GM19239 (cell line): ENCODE results near the gene CA9.

Experiments used
- DNase-seq: peaks from one replicate; pipeline ENCODE4 v3.0.0; 2011; ENCODE audit warnings: low spot score; ENCODE audit not compliant: insufficient read length
- FAIRE-seq: peaks from 2 replicates; lab custom pipeline; 2011; peaks lifted over from hg19 to GRCh38; lab: Jason Lieb, UNC

The CA9 gene

GRCh38 chr9:35669331-35670145, 4.2 kb upstream of the CA9 start:
- DNase-seq (no peak), FAIRE-seq (no peak)

GRCh38 chr9:35674025-35674361, 265 bp downstream of the CA9 start:
- DNase-seq (no peak), FAIRE-seq (no peak)

GRCh38 chr9:35675204-35675603, 1.5 kb downstream of the CA9 start:
- DNase-seq (no peak), FAIRE-seq (no peak)

- no peak for DNase-seq
- no peak for FAIRE-seq
Measured at GRCh38 chr9:35675732-35676392, 2.1 kb downstream of the CA9 start.

- FAIRE-seq (no peak), DNase-seq (no peak)
Measured at GRCh38 chr9:35679091-35679490, 5.4 kb downstream of the CA9 start.

- FAIRE-seq (no peak), DNase-seq (no peak)
Measured at GRCh38 chr9:35679766-35680330, 6.1 kb downstream of the CA9 start.

GRCh38 chr9:35680331-35681105, 6.8 kb downstream of the CA9 start:
- DNase-seq, result peak; percentile 44
- peak; percentile 74 for FAIRE-seq

- no peak for DNase-seq
- no peak for FAIRE-seq
Measured at GRCh38 chr9:35681341-35682002, 7.7 kb downstream of the CA9 start.

- no peak for FAIRE-seq
- no peak for DNase-seq
Measured at GRCh38 chr9:35682051-35682450, 8.3 kb downstream of the CA9 start.

- DNase-seq, result no peak
- FAIRE-seq, result no peak
Measured at GRCh38 chr9:35682520-35683315, 9.0 kb downstream of the CA9 start.

GRCh38 chr9:35683323-35683722, 9.6 kb downstream of the CA9 start:
- DNase-seq (no peak), FAIRE-seq (no peak)

- no peak for FAIRE-seq
- no peak for DNase-seq
Measured at GRCh38 chr9:35684921-35685320, 11.2 kb downstream of the CA9 start.

- FAIRE-seq, result no peak
- DNase-seq, result no peak
Measured at GRCh38 chr9:35685506-35685905, 11.8 kb downstream of the CA9 start.

GRCh38 chr9:35686222-35687203, 12.8 kb downstream of the CA9 start:
- DNase-seq, result no peak
- FAIRE-seq, result no peak

GRCh38 chr9:35687306-35687705, 13.6 kb downstream of the CA9 start:
- FAIRE-seq (no peak), DNase-seq (no peak)

- FAIRE-seq (no peak), DNase-seq (no peak)
Measured at GRCh38 chr9:35687972-35688557, 14.3 kb downstream of the CA9 start.

GRCh38 chr9:35688558-35689541, 15.1 kb downstream of the CA9 start:
- FAIRE-seq (no peak), DNase-seq (no peak)
